ENCODE measurements around the gene PDAP1.

DNA sequence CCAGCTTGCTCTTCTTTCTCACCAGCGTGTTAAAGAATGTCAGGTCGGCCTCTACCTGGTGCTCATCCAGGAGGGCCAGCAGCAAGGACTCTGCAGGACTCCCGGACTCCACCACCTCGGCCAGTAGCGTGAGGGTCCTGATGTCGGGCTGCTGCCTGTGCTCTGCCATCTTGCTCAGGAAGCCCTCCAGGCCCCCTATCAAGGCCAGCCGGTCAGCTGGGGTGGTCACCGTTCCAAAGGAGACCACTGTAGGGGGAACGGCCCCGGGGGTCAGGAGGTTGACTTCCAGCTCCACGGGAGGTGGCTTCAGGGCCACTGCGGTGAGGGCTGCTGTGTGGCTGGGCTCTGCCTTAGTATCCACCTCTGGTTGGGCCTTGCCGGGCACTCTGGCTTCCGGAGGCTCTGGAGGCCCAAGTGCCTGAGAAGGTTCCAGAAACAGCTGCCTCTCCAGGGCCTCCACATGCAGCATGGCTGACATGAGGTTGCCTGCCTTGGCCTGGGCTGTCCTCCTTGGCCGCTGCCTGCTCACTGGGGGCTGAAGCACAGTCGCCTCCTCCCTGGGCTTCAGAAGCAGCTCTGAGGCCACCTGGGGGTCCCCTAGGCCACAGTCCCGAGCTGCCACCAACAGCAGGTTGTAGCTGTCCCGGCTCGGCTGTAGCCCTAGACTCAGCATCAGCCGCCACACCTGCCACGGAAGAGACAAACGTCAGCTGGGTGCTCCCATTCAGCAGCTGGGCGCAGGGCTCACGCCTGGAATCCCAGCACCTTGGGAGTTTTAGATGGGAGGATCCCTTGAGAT, 16.7 kb upstream of the PDAP1 start:
- TF ChIP-seq ZFX (CRISPR knock-in tag; IDR thresholded peaks at IDR 0.05) (no peak), POLR2H (tag; IDR thresholded peaks at IDR 0.05; ENCODE audit: low read depth) (no peak), MTA2 (IDR thresholded peaks at IDR 0.05; ENCODE audit: low read depth) (no peak), YY1 (IDR thresholded peaks at IDR 0.05; ENCODE audit: borderline replicate concordance in 1 of 3, control insufficient read depth in 1 of 3, extremely low read depth in 1 of 3, insufficient read depth in 3 of 3, insufficient read length in 1 of 3, insufficient replicate concordance in 2 of 3, low read depth in 1 of 3, low read length in 2 of 3) (no peak), EZH2 (IDR thresholded peaks at IDR 0.05; ENCODE audit: borderline replicate concordance, low read depth, low read length) (no peak)
- TF ChIP-seq, protein P1, sequence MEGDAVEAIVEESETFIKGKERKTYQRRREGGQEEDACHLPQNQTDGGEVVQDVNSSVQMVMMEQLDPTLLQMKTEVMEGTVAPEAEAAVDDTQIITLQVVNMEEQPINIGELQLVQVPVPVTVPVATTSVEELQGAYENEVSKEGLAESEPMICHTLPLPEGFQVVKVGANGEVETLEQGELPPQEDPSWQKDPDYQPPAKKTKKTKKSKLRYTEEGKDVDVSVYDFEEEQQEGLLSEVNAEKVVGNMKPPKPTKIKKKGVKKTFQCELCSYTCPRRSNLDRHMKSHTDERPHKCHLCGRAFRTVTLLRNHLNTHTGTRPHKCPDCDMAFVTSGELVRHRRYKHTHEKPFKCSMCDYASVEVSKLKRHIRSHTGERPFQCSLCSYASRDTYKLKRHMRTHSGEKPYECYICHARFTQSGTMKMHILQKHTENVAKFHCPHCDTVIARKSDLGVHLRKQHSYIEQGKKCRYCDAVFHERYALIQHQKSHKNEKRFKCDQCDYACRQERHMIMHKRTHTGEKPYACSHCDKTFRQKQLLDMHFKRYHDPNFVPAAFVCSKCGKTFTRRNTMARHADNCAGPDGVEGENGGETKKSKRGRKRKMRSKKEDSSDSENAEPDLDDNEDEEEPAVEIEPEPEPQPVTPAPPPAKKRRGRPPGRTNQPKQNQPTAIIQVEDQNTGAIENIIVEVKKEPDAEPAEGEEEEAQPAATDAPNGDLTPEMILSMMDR (IDR thresholded peaks at IDR 0.05 in 2 of 3, conservative IDR thresholded peaks at IDR 0.05 in 1 of 3; ENCODE audit: insufficient read depth in 2 of 3, low read depth in 1 of 3, low read length in 3 of 3) = no peak
- TF ChIP-seq, protein P2, sequence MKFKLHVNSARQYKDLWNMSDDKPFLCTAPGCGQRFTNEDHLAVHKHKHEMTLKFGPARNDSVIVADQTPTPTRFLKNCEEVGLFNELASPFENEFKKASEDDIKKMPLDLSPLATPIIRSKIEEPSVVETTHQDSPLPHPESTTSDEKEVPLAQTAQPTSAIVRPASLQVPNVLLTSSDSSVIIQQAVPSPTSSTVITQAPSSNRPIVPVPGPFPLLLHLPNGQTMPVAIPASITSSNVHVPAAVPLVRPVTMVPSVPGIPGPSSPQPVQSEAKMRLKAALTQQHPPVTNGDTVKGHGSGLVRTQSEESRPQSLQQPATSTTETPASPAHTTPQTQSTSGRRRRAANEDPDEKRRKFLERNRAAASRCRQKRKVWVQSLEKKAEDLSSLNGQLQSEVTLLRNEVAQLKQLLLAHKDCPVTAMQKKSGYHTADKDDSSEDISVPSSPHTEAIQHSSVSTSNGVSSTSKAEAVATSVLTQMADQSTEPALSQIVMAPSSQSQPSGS (CRISPR knock-in tag; IDR thresholded peaks at IDR 0.05) = no peak

Measured in K562 (cell line).